ENCODE results near the gene FRAS1. TPM values are rescaled to one million over a fixed set of nuclear protein-coding genes. Genes with fewer than 3 reads are reported as not detected.
"Not testable (repeated sequence)": the region's sequence is repeated elsewhere in the genome, so short reads cannot be mapped to it uniquely, and the experiment has no call there.

FRAS1 gene
- total RNA-seq, 1 experiment from 2014 or later = 2.2 TPM

GRCh38 chr4:78265006-78265405 lies 207.9 kb downstream of the FRAS1 start:
- DNase-seq (ENCODE audit: extremely low read depth, low read depth) = no peak

- DNase-seq (ENCODE audit: extremely low read depth, low read depth) = no peak
Observed at GRCh38 chr4:78267790-78268189, 210.7 kb downstream of the FRAS1 start.

- no peak for DNase-seq (ENCODE audit: extremely low read depth, low read depth)
Observed at GRCh38 chr4:78268597-78268996, 211.5 kb downstream of the FRAS1 start.

- DNase-seq (ENCODE audit: extremely low read depth, low read depth) = not testable (repeated sequence)
Observed at GRCh38 chr4:78275450-78275849, 218.3 kb downstream of the FRAS1 start.

- no peak for DNase-seq (ENCODE audit: extremely low read depth, low read depth)
Observed at GRCh38 chr4:78286281-78286680, 229.2 kb downstream of the FRAS1 start.

GRCh38 chr4:78288327-78288726 lies 231.2 kb downstream of the FRAS1 start:
- DNase-seq (ENCODE audit: extremely low read depth, low read depth) = no peak

- no peak for DNase-seq (ENCODE audit: extremely low read depth, low read depth)
Observed at GRCh38 chr4:78291277-78291676, 234.2 kb downstream of the FRAS1 start.

GRCh38 chr4:78292341-78292740 lies 235.2 kb downstream of the FRAS1 start:
- DNase-seq (ENCODE audit: extremely low read depth, low read depth) = no peak

- no peak for DNase-seq (ENCODE audit: extremely low read depth, low read depth)
Observed at GRCh38 chr4:78292856-78293255, 235.7 kb downstream of the FRAS1 start.

GRCh38 chr4:78293348-78293747 lies 236.2 kb downstream of the FRAS1 start:
- no peak for DNase-seq (ENCODE audit: extremely low read depth, low read depth)

- no peak for DNase-seq (ENCODE audit: extremely low read depth, low read depth)
Observed at GRCh38 chr4:78293821-78294301, 236.7 kb downstream of the FRAS1 start.

- DNase-seq (ENCODE audit: extremely low read depth, low read depth) = no peak
Observed at GRCh38 chr4:78296261-78296660, 239.1 kb downstream of the FRAS1 start.

- DNase-seq (ENCODE audit: extremely low read depth, low read depth) = no peak
Observed at GRCh38 chr4:78297116-78297800, 240.1 kb downstream of the FRAS1 start.

- no peak for DNase-seq (ENCODE audit: extremely low read depth, low read depth)
Observed at GRCh38 chr4:78298618-78299017, 241.5 kb downstream of the FRAS1 start.

GRCh38 chr4:78299565-78299972 lies 242.4 kb downstream of the FRAS1 start:
- DNase-seq (ENCODE audit: extremely low read depth, low read depth) = no peak

- not testable (repeated sequence) for DNase-seq (ENCODE audit: extremely low read depth, low read depth)
Observed at GRCh38 chr4:78307263-78307662, 250.1 kb downstream of the FRAS1 start.

- DNase-seq (ENCODE audit: extremely low read depth, low read depth) = no peak
Observed at GRCh38 chr4:78308517-78308916, 251.4 kb downstream of the FRAS1 start.

- no peak for DNase-seq (ENCODE audit: extremely low read depth, low read depth)
Observed at GRCh38 chr4:78309352-78309751, 252.2 kb downstream of the FRAS1 start.

GRCh38 chr4:78310007-78310739 lies 253.1 kb downstream of the FRAS1 start:
- DNase-seq (ENCODE audit: extremely low read depth, low read depth) = no peak

GRCh38 chr4:78310740-78311115 lies 253.6 kb downstream of the FRAS1 start:
- no peak for DNase-seq (ENCODE audit: extremely low read depth, low read depth)

- DNase-seq (ENCODE audit: extremely low read depth, low read depth) = no peak
Observed at GRCh38 chr4:78311306-78311705, 254.2 kb downstream of the FRAS1 start.

All from NCI-H460 (cell line).